GM23338 (cell line): ENCODE data around the gene ZNF326. TPM values are rescaled to one million over a fixed set of nuclear protein-coding genes. Genes with fewer than 3 reads are reported as not detected.

Experiments used
- ATAC-seq: fragments of 200-7000 bp; cut with Tn5 transposase; 3 replicates; pipeline ENCODE4 v1.9.1; 2020
- DNase-seq: peaks from one replicate; pipeline ENCODE4 v3.0.0-alpha.2; 2015; ENCODE audit warnings: low spot score
- H2AFZ ChIP-seq: fragments of 200-600 bp; sonication (generic); 2 replicates; pipeline ENCODE4 v1.8.0; 2016; ENCODE audit warnings: antibody characterized with exemption, mild to moderate bottlenecking, moderate library complexity
- H3F3A ChIP-seq: fragments of 200-600 bp; sonication (generic); replicated peaks from 2 replicates; pipeline ENCODE4 v1.8.0; 2017; ENCODE audit warnings: antibody characterized with exemption, mixed run types, low read depth
- H3K27ac ChIP-seq: fragments of 200-600 bp; sonication (generic); 2 replicates; pipeline ENCODE4 v1.6.1; 2016; ENCODE audit warnings: low read depth
- H3K27me3 ChIP-seq: fragments of 200-600 bp; sonication (generic); 2 replicates; pipeline ENCODE4 v1.8.0; 2016; ENCODE audit warnings: mild to moderate bottlenecking, mixed run types, moderate library complexity; ENCODE audit not compliant: insufficient read depth
- H3K36me3 ChIP-seq: fragments of 200-600 bp; sonication (generic); 2 replicates; pipeline ENCODE4 v1.8.0; 2016; ENCODE audit warnings: mild to moderate bottlenecking; ENCODE audit not compliant: insufficient read depth
- H3K4me1 ChIP-seq: fragments of 200-600 bp; sonication (generic); 2 replicates; pipeline ENCODE4 v1.8.0; 2016; ENCODE audit warnings: mild to moderate bottlenecking, moderate library complexity; ENCODE audit not compliant: insufficient read depth
- H3K4me2 ChIP-seq: fragments of 200-600 bp; sonication (generic); 2 replicates; pipeline ENCODE4 v1.7.1; 2017; ENCODE audit warnings: mixed run types
- H3K4me3 ChIP-seq: fragments of 200-600 bp; sonication (generic); 2 replicates; pipeline ENCODE4 v1.6.1; 2016; ENCODE audit warnings: mixed run types
- H3K79me2 ChIP-seq: fragments of 200-600 bp; sonication (generic); replicated peaks from 2 replicates; pipeline ENCODE4 v1.8.0; 2017; ENCODE audit warnings: mild to moderate bottlenecking; ENCODE audit not compliant: insufficient read depth
- H3K9me2 ChIP-seq: fragments of 200-600 bp; sonication (generic); 2 replicates; pipeline ENCODE4 v1.8.0; 2017; ENCODE audit not compliant: insufficient read depth
- H4K20me1 ChIP-seq: fragments of 200-600 bp; sonication (generic); replicated peaks from 2 replicates; pipeline ENCODE4 v1.8.0; 2017; ENCODE audit warnings: mild to moderate bottlenecking; ENCODE audit not compliant: insufficient read depth
- H3K27ac Mint-ChIP-seq: 2 replicates; pipeline ENCODE4 v1.8.0; 2020; ENCODE audit warnings: inconsistent platforms, mild to moderate bottlenecking, moderate library complexity, mixed read lengths
- H3K27me3 Mint-ChIP-seq: 3 replicates; pipeline ENCODE4 v1.8.0; 2022; ENCODE audit warnings: low read depth, mild to moderate bottlenecking, moderate library complexity, mixed read lengths, inconsistent platforms; ENCODE audit not compliant: insufficient read depth, poor library complexity
- H3K36me3 Mint-ChIP-seq: 3 replicates; pipeline ENCODE4 v1.8.0; 2021; ENCODE audit warnings: low read depth, mild to moderate bottlenecking, inconsistent platforms, moderate library complexity, mixed read lengths
- H3K4me1 Mint-ChIP-seq: 3 replicates; pipeline ENCODE4 v1.8.0; 2020; ENCODE audit warnings: mild to moderate bottlenecking, inconsistent platforms, mixed read lengths
- H3K4me3 Mint-ChIP-seq: 3 replicates; pipeline ENCODE4 v1.8.0; 2021; ENCODE audit warnings: moderate library complexity, mild to moderate bottlenecking, inconsistent platforms, mixed read lengths
- H3K9me3 Mint-ChIP-seq: 3 replicates; pipeline ENCODE4 v1.8.0; 2020; ENCODE audit warnings: moderate library complexity, mild to moderate bottlenecking, inconsistent platforms, mixed read lengths
- CREB1 ChIP-seq: fragments of 250-450 bp; sonication (Bioruptor Pico); IDR thresholded peaks from 2 replicates; pipeline ENCODE4 v1.5.0; 2020; ENCODE audit warnings: low read depth, mild to moderate bottlenecking, moderate library complexity
- EZH2 ChIP-seq: fragments of 200-600 bp; sonication (generic); IDR thresholded peaks from one replicate; pipeline ENCODE4 v1.8.0; 2017; ENCODE audit warnings: antibody characterized with exemption, mild to moderate bottlenecking, low read depth; ENCODE audit not compliant: unreplicated experiment
- EZH2phosphoT487 ChIP-seq: fragments of 200-600 bp; sonication (generic); IDR thresholded peaks from one replicate; pipeline ENCODE4 v1.8.1; 2018; ENCODE audit warnings: antibody characterized with exemption; ENCODE audit not compliant: unreplicated experiment
- JUNB ChIP-seq: IDR thresholded peaks from one replicate; pipeline ENCODE4 v1.6.1; 2016; ENCODE audit warnings: antibody characterized with exemption; ENCODE audit not compliant: unreplicated experiment
- NANOG ChIP-seq: IDR thresholded peaks from 2 replicates; pipeline ENCODE4 v1.6.1; 2016; ENCODE audit warnings: antibody characterized with exemption, borderline replicate concordance
- POLR2AphosphoS5 ChIP-seq: IDR thresholded peaks from 2 replicates; pipeline ENCODE4 v1.6.1; 2016; ENCODE audit warnings: antibody characterized with exemption, low read depth
- STAT1 ChIP-seq: IDR thresholded peaks from one replicate; pipeline ENCODE4 v1.6.1; 2016; ENCODE audit warnings: antibody characterized with exemption; ENCODE audit not compliant: unreplicated experiment
- ZNF114 ChIP-seq: fragments of 250-450 bp; sonication (Bioruptor Pico); IDR thresholded peaks from 2 replicates; pipeline ENCODE4 v1.5.0; 2020; ENCODE audit warnings: mild to moderate bottlenecking, moderate library complexity
- ZNF331 ChIP-seq: fragments of 250-450 bp; sonication (Bioruptor Pico); IDR thresholded peaks from 2 replicates; pipeline ENCODE4 v1.5.0; 2020; ENCODE audit warnings: low read depth, mild to moderate bottlenecking, moderate library complexity
- polyA plus RNA-seq: library from polyadenylated mRNA; unstranded; fragments of >200 nt; fragmentation: Nextera tagmentation; extraction: Ambion mirVana; gene quantifications from 2 replicates; pipeline ENCODE4 v1.2.1, GENCODE V29; 2016
- total RNA-seq: library from RNA; depleted of rRNA; stranded (reverse); fragments of >200 nt; shearing (Covaris generic); gene quantifications from 2 replicates; pipeline ENCODE4 v1.2.3, GENCODE V29; 2014
- TF ChIP-seq, protein P1 (sequence below): IDR thresholded peaks from 2 replicates; pipeline ENCODE4 v1.6.1; 2016; ENCODE audit warnings: antibody characterized with exemption
- TF ChIP-seq, protein P2 (sequence below): IDR thresholded peaks from one replicate; pipeline ENCODE4 v1.6.1; 2018; ENCODE audit warnings: antibody characterized with exemption; ENCODE audit not compliant: unreplicated experiment
- TF ChIP-seq, protein P3 (sequence below), 2 experiments: fragments of 200-600 bp in 1 of 2; sonication (generic) in 1 of 2; conservative IDR thresholded peaks; 2 replicates each; pipeline versions ENCODE4 v1.5.1 to v1.6.1; 2016 to 2017; ENCODE audit warnings: antibody characterized with exemption in 2 of 2, low read depth in 2 of 2, mild to moderate bottlenecking in 2 of 2, moderate library complexity in 1 of 2
- TF ChIP-seq, protein P4 (sequence below): fragments of 250-450 bp; sonication (Bioruptor Pico); IDR thresholded peaks from 2 replicates; pipeline ENCODE4 v1.5.0; 2020; ENCODE audit warnings: mild to moderate bottlenecking, moderate library complexity

The ZNF326 gene
- total and polyA plus RNA-seq, 2 experiments from 2014 or later = 28.6 to 35.1 TPM

DNA sequence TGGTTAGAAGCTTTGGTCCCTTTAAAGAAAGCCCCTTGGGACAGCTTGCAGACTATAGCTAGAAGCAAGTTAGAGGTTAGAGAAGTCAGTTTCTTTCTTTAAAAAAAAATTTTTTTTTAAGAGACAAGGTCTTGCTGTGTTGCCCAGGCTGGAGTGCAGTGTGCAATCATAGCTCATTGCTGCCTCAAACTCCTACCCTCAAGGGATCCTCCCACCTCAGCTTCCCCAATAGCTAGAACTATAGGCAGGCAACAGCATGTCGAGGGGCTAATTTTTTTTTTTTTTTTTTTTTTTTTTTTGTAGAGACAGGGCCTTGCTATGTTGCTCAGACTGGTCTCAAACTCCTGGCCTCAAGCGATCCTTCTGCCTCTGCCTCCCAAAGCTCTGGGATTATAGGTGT is 44.2 kb upstream of the ZNF326 start:
- Histone ChIP-seq H3K36me3 (no peaks in the 10 kb centered on the region), H3F3A (no peaks in the 10 kb centered on the region), H3K27me3 (no peaks in the 10 kb centered on the region), H4K20me1 (no peaks in the 10 kb centered on the region), H3K79me2 (no peaks in the 10 kb centered on the region), H3K4me3 (no peak overlapping the region), H3K27ac (peak overlapping the region; percentile 47; the same call in 1 of the 2 replicates), H3K4me1 (peaks cover 36% of the 10 kb centered on the region), H3K4me2 (no peak overlapping the region), H3K9me2 (no peaks in the 10 kb centered on the region), H2AFZ (no peak overlapping the region)
- Mint-ChIP-seq H3K9me3 (no peaks in the 10 kb centered on the region), H3K27ac (no peak overlapping the region), H3K4me1 (peaks cover 40% of the 10 kb centered on the region), H3K36me3 (no peaks in the 10 kb centered on the region), H3K27me3 (peaks cover 6% of the 10 kb centered on the region), H3K4me3 (no peak overlapping the region)
- ATAC-seq (no peak), DNase-seq (no peak)
- TF ChIP-seq JUNB (no peak), STAT1 (no peak), ZNF331 (no peak), ZNF114 (CRISPR knock-in tag) (no peak), EZH2phosphoT487 (no peak), NANOG (no peak), EZH2 (no peak), CREB1 (no peak), POLR2AphosphoS5 (no peak)
- TF ChIP-seq, protein P1, sequence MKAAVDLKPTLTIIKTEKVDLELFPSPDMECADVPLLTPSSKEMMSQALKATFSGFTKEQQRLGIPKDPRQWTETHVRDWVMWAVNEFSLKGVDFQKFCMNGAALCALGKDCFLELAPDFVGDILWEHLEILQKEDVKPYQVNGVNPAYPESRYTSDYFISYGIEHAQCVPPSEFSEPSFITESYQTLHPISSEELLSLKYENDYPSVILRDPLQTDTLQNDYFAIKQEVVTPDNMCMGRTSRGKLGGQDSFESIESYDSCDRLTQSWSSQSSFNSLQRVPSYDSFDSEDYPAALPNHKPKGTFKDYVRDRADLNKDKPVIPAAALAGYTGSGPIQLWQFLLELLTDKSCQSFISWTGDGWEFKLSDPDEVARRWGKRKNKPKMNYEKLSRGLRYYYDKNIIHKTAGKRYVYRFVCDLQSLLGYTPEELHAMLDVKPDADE = no peak
- TF ChIP-seq, protein P2, sequence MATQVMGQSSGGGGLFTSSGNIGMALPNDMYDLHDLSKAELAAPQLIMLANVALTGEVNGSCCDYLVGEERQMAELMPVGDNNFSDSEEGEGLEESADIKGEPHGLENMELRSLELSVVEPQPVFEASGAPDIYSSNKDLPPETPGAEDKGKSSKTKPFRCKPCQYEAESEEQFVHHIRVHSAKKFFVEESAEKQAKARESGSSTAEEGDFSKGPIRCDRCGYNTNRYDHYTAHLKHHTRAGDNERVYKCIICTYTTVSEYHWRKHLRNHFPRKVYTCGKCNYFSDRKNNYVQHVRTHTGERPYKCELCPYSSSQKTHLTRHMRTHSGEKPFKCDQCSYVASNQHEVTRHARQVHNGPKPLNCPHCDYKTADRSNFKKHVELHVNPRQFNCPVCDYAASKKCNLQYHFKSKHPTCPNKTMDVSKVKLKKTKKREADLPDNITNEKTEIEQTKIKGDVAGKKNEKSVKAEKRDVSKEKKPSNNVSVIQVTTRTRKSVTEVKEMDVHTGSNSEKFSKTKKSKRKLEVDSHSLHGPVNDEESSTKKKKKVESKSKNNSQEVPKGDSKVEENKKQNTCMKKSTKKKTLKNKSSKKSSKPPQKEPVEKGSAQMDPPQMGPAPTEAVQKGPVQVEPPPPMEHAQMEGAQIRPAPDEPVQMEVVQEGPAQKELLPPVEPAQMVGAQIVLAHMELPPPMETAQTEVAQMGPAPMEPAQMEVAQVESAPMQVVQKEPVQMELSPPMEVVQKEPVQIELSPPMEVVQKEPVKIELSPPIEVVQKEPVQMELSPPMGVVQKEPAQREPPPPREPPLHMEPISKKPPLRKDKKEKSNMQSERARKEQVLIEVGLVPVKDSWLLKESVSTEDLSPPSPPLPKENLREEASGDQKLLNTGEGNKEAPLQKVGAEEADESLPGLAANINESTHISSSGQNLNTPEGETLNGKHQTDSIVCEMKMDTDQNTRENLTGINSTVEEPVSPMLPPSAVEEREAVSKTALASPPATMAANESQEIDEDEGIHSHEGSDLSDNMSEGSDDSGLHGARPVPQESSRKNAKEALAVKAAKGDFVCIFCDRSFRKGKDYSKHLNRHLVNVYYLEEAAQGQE = no peak
- TF ChIP-seq, protein P3, sequence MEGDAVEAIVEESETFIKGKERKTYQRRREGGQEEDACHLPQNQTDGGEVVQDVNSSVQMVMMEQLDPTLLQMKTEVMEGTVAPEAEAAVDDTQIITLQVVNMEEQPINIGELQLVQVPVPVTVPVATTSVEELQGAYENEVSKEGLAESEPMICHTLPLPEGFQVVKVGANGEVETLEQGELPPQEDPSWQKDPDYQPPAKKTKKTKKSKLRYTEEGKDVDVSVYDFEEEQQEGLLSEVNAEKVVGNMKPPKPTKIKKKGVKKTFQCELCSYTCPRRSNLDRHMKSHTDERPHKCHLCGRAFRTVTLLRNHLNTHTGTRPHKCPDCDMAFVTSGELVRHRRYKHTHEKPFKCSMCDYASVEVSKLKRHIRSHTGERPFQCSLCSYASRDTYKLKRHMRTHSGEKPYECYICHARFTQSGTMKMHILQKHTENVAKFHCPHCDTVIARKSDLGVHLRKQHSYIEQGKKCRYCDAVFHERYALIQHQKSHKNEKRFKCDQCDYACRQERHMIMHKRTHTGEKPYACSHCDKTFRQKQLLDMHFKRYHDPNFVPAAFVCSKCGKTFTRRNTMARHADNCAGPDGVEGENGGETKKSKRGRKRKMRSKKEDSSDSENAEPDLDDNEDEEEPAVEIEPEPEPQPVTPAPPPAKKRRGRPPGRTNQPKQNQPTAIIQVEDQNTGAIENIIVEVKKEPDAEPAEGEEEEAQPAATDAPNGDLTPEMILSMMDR (conservative IDR thresholded peaks at IDR 0.05; ENCODE audit: low read depth in 2 of 2) = no peak
- TF ChIP-seq, protein P4, sequence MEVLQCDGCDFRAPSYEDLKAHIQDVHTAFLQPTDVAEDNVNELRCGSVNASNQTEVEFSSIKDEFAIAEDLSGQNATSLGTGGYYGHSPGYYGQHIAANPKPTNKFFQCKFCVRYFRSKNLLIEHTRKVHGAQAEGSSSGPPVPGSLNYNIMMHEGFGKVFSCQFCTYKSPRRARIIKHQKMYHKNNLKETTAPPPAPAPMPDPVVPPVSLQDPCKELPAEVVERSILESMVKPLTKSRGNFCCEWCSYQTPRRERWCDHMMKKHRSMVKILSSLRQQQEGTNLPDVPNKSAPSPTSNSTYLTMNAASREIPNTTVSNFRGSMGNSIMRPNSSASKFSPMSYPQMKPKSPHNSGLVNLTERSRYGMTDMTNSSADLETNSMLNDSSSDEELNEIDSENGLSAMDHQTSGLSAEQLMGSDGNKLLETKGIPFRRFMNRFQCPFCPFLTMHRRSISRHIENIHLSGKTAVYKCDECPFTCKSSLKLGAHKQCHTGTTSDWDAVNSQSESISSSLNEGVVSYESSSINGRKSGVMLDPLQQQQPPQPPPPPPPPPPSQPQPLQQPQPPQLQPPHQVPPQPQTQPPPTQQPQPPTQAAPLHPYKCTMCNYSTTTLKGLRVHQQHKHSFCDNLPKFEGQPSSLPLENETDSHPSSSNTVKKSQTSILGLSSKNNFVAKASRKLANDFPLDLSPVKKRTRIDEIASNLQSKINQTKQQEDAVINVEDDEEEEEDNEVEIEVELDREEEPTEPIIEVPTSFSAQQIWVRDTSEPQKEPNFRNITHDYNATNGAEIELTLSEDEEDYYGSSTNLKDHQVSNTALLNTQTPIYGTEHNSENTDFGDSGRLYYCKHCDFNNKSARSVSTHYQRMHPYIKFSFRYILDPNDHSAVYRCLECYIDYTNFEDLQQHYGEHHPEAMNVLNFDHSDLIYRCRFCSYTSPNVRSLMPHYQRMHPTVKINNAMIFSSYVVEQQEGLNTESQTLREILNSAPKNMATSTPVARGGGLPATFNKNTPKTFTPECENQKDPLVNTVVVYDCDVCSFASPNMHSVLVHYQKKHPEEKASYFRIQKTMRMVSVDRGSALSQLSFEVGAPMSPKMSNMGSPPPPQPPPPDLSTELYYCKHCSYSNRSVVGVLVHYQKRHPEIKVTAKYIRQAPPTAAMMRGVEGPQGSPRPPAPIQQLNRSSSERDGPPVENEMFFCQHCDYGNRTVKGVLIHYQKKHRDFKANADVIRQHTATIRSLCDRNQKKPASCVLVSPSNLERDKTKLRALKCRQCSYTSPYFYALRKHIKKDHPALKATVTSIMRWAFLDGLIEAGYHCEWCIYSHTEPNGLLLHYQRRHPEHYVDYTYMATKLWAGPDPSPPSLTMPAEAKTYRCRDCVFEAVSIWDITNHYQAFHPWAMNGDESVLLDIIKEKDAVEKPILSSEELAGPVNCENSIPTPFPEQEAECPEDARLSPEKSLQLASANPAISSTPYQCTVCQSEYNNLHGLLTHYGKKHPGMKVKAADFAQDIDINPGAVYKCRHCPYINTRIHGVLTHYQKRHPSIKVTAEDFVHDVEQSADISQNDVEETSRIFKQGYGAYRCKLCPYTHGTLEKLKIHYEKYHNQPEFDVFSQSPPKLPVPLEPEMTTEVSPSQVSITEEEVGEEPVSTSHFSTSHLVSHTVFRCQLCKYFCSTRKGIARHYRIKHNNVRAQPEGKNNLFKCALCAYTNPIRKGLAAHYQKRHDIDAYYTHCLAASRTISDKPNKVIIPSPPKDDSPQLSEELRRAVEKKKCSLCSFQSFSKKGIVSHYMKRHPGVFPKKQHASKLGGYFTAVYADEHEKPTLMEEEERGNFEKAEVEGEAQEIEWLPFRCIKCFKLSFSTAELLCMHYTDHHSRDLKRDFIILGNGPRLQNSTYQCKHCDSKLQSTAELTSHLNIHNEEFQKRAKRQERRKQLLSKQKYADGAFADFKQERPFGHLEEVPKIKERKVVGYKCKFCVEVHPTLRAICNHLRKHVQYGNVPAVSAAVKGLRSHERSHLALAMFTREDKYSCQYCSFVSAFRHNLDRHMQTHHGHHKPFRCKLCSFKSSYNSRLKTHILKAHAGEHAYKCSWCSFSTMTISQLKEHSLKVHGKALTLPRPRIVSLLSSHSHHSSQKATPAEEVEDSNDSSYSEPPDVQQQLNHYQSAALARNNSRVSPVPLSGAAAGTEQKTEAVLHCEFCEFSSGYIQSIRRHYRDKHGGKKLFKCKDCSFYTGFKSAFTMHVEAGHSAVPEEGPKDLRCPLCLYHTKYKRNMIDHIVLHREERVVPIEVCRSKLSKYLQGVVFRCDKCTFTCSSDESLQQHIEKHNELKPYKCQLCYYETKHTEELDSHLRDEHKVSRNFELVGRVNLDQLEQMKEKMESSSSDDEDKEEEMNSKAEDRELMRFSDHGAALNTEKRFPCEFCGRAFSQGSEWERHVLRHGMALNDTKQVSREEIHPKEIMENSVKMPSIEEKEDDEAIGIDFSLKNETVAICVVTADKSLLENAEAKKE (CRISPR knock-in tag) = no peak
